ENCODE data around the gene PMPCA. TPM values are rescaled to one million over a fixed set of nuclear protein-coding genes. Genes with fewer than 3 reads are reported as not detected.

Gene PMPCA
- total and polyA plus RNA-seq, 3 experiments from 2014 or later, result 39.2 to 101 (median 96.4) TPM

DNA sequence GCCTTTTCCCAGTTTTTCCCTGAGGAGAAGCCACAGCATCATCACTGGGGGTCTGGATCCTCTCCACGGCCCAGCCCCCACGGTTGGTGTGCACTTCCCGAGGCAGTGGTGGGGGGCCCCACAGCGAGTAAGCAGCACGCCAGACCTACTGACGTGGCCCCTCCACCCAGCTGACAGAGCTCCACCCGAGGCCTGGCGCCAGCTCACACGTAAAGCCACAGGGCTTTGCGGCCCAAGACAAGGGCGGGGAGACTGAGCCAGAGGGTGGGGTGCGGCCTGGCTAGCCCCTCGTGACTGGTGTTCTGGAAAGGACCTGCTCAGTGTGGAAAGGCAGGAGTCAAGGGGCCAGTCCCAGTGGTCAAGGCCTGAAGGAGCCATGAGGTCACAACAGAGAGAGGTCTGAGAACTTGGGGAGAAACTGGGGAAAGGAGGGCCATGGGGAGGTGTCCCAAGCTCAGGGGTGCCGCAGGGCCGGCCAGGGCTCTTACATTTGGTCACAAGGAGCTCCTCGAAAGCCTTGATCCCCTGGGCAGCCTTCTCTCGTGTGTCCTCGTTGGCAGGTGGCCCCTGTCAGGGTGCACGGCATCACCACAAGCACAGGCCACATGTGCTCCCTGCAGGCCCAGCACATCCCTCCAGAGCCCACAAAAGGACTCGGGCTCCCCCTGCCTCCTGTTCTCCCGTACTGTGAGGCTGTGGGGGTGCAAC is 16.0 kb upstream of the PMPCA start:
- Mint-ChIP-seq H3K36me3 (peaks cover 10 to 65% (median 12%) of the 10 kb centered on the region in 3 donors), H3K4me1 (peaks cover 12 to 17% (median 17%) of the 10 kb centered on the region in 3 donors)

DNA sequence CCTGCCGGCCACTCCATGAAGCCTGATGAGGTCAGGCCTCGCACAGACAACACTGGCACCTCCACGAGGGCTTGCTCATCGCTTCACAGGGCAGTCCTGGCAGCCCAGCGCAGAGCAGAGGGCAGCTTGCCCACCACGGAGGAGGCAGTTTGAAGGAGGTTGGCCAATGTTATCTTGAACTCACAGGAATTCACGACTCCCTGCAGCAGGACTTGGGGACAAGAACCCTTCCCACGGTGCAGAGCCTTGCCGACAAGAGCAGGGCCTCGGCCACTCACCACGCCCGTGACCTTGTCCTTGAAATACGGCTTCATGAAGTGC is 15.5 kb upstream of the PMPCA start:
- no peaks in the 10 kb centered on the region for H3K27me3 Mint-ChIP-seq
- POLR2A ChIA-PET, result no interaction called here
- peak overlapping the region in 1 of 7 donors; percentile 59 for H3K4me3 Mint-ChIP-seq
- CTCF ChIA-PET, result no interaction called here
- no peaks in the 10 kb centered on the region for H3K9me3 Mint-ChIP-seq
- Histone ChIP-seq H3K36me3 (ENCODE audit: insufficient read depth, low read length) (peaks cover 25% of the 10 kb centered on the region), H3K9me3 (ENCODE audit: low read length) (no peaks in the 10 kb centered on the region), H3K27ac (ENCODE audit: low read depth, low read length) (no peak overlapping the region), H3K4me1 (ENCODE audit: insufficient read depth, low read length) (peaks cover 15% of the 10 kb centered on the region), H3K27me3 (ENCODE audit: insufficient read depth, low read length, poor library complexity, severe bottlenecking) (no peaks in the 10 kb centered on the region), H3K4me3 (ENCODE audit: low read length) (no peak overlapping the region)
- peaks cover 12 to 17% (median 14%) of the 10 kb centered on the region in 3 donors for H3K4me1 Mint-ChIP-seq
- no peak for DNase-seq
- no peak overlapping the region for H3K27ac Mint-ChIP-seq
- H3K36me3 Mint-ChIP-seq, result peaks cover 6 to 60% (median 10%) of the 10 kb centered on the region in 3 donors

More for the DNA sequence above, 16.0 kb upstream of the PMPCA start:
- ChIA-PET POLR2A (no interaction called here), CTCF (no interaction called here)
- H3K27ac ChIP-seq (ENCODE audit: low read depth, low read length), result no peak overlapping the region
- peaks cover 14% of the 10 kb centered on the region for H3K4me1 ChIP-seq (ENCODE audit: insufficient read depth, low read length)
- Mint-ChIP-seq H3K27me3 (no peaks in the 10 kb centered on the region), H3K27ac (no peak overlapping the region), H3K4me3 (no peak overlapping the region), H3K9me3 (no peaks in the 10 kb centered on the region)
- H3K36me3 ChIP-seq (ENCODE audit: insufficient read depth, low read length), result peaks cover 25% of the 10 kb centered on the region
- no peak for DNase-seq
- H3K9me3 ChIP-seq (ENCODE audit: low read length), result no peaks in the 10 kb centered on the region
- H3K27me3 ChIP-seq (ENCODE audit: insufficient read depth, low read length, poor library complexity, severe bottlenecking), result no peaks in the 10 kb centered on the region
- no peak overlapping the region for H3K4me3 ChIP-seq (ENCODE audit: low read length)

DNA sequence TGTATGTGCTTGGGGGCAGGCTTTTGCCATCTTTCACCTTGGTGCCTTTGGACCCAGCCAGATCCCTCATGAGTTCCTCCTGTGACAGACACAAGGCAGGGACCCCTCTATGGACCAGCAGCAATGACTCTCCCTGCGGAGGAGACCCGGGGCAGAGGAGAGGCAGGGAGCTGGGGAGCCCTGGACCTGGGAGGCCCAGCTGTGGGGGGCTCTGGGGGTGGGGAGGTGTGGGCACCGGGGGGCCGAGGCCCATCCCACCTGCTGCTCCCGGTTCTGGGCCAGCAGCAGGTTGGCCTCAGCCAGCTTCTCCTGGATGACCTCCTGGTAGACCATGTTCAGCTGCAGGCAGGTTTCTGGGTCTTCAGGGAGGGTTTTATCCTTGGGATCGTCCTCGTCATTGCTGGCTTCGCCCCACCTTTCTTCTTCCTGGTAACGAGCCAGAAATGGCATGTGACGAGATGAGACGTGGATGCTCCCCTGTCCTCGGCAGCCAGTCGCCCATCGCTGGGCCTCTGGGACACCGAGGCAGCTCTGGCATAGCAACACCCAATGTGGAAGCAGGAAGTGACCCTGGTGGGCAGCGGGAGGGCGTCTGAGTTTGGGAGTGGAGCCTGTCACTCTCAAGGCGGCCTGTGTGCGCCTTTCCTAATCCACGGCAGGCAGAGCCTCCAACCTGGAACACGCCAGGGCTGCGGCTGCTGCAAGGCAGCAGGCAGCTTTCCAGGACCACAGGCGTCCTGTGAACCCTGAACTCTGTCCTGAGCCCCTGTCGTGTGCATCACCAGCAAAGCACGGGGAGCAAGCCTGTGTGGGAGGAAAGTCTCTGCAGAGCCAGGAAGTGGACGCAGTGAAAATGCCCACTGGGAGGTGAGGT is 14.9 kb upstream of the PMPCA start:
- Mint-ChIP-seq H3K36me3 (peaks cover 6 to 57% (median 9%) of the 10 kb centered on the region in 3 donors), H3K9me3 (no peaks in the 10 kb centered on the region)

DNA sequence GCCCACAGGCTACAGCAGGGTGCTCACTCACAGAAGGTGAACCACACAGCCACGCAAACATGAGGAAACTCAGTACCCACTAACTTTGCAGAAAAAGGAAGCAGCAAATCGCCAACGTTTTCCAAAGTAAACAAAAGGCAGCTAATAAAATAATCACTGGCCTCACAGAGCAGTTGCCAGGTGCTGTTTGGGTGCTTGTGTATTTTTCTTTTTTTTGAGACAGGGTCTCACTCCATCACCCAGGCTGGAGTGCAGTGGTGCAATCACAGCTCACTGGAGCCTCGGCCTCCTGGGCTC is 14.3 kb upstream of the PMPCA start:
- H3K36me3 Mint-ChIP-seq, result peaks cover 4 to 54% (median 9%) of the 10 kb centered on the region in 3 donors
- CTCF ChIA-PET, result interaction anchor here (0.6 kb wide), 1 partner anchor 1027 kb away, joined by 3 read pairs; the partner anchor contains the start of genes EXD3 and NOXA1

More for the DNA sequence above, 14.9 kb upstream of the PMPCA start:
- Histone ChIP-seq H3K4me1 (ENCODE audit: insufficient read depth, low read length) (peaks cover 20% of the 10 kb centered on the region), H3K4me3 (ENCODE audit: low read length) (no peak overlapping the region), H3K36me3 (ENCODE audit: insufficient read depth, low read length) (peaks cover 25% of the 10 kb centered on the region), H3K27ac (ENCODE audit: low read depth, low read length) (no peak overlapping the region), H3K9me3 (ENCODE audit: low read length) (no peaks in the 10 kb centered on the region), H3K27me3 (ENCODE audit: insufficient read depth, low read length, poor library complexity, severe bottlenecking) (no peaks in the 10 kb centered on the region)
- no peak overlapping the region for H3K27ac Mint-ChIP-seq
- H3K27me3 Mint-ChIP-seq, result no peaks in the 10 kb centered on the region
- CTCF ChIA-PET, result interaction anchor here (0.6 kb wide), 1 partner anchor 1027 kb away, joined by 3 read pairs; the partner anchor contains the start of genes EXD3 and NOXA1
- no peak for DNase-seq
- no peak overlapping the region for H3K4me3 Mint-ChIP-seq
- POLR2A ChIA-PET, result no interaction called here
- peaks cover 13 to 19% (median 14%) of the 10 kb centered on the region in 3 donors for H3K4me1 Mint-ChIP-seq

DNA sequence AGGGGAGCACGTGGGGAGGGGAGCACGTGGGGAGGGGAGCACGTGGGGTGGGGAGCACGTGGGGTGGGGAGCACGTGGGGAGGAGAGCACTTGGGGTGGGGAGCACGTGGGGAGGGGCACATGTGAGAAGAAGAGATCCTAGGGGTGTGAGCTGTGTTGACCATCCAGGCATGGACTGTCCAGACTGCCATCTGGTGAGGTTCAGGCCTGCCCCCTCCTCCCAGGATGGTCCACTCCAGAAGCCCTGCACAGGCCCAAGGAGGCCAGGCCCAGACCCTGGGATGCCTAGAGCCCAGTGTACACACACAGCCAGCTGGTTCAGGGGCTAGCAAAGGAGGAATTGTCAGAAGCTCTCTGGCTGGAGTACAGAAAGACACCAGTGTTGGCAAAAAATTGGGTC is 12.8 kb upstream of the PMPCA start:
- H3K4me1 Mint-ChIP-seq, result peaks cover 19 to 32% (median 20%) of the 10 kb centered on the region in 3 donors
- no peaks in the 10 kb centered on the region for H3K27me3 Mint-ChIP-seq
- ChIA-PET POLR2A (no interaction called here), CTCF (no interaction called here)
- H3K4me3 ChIP-seq (ENCODE audit: low read length), result no peak overlapping the region
- no peaks in the 10 kb centered on the region for H3K9me3 Mint-ChIP-seq
- H3K9me3 ChIP-seq (ENCODE audit: low read length), result no peaks in the 10 kb centered on the region
- peaks cover 23% of the 10 kb centered on the region for H3K4me1 ChIP-seq (ENCODE audit: insufficient read depth, low read length)
- H3K36me3 Mint-ChIP-seq, result peaks cover 0 to 48% (median 2%) of the 10 kb centered on the region in 3 donors
- peak overlapping the region in 1 of 7 donors; percentile 91 for H3K4me3 Mint-ChIP-seq
- no peak overlapping the region for H3K27ac ChIP-seq (ENCODE audit: low read depth, low read length)
- H3K36me3 ChIP-seq (ENCODE audit: insufficient read depth, low read length), result peaks cover 32% of the 10 kb centered on the region
- no peak for DNase-seq
- no peaks in the 10 kb centered on the region for H3K27me3 ChIP-seq (ENCODE audit: insufficient read depth, low read length, poor library complexity, severe bottlenecking)
- no peak overlapping the region for H3K27ac Mint-ChIP-seq

More for the DNA sequence above, 14.3 kb upstream of the PMPCA start:
- no peaks in the 10 kb centered on the region for H3K27me3 ChIP-seq (ENCODE audit: insufficient read depth, low read length, poor library complexity, severe bottlenecking)
- H3K9me3 ChIP-seq (ENCODE audit: low read length), result no peaks in the 10 kb centered on the region
- POLR2A ChIA-PET, result no interaction called here
- Mint-ChIP-seq H3K4me1 (peaks cover 13 to 21% (median 14%) of the 10 kb centered on the region in 3 donors), H3K4me3 (peak overlapping the region in 1 of 7 donors; percentile 65), H3K27ac (no peak overlapping the region), H3K27me3 (no peaks in the 10 kb centered on the region), H3K9me3 (no peaks in the 10 kb centered on the region)
- peaks cover 25% of the 10 kb centered on the region for H3K36me3 ChIP-seq (ENCODE audit: insufficient read depth, low read length)
- no peak overlapping the region for H3K4me3 ChIP-seq (ENCODE audit: low read length)
- peaks cover 22% of the 10 kb centered on the region for H3K4me1 ChIP-seq (ENCODE audit: insufficient read depth, low read length)
- H3K27ac ChIP-seq (ENCODE audit: low read depth, low read length), result no peak overlapping the region
- DNase-seq, result no peak

DNA sequence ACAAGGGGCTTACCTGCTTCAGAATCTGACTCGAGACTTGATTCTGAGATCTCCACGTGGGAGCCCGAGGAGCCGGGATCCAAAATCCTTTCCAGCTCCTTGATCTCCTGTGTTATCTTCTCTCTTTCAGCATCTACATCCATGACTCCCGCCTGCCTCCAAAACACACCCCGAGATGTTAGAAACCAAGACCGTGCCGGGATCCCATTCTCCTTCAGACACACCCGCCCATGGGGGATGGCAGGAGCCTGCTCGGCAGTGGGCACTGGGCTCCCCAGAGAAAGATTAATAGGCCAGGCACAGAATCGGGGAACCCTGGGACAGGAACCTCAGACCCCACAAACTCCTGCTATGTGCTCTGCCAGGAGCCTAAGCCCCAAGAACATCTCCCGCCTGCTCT is 12.2 kb upstream of the PMPCA start:
- H3K4me3 Mint-ChIP-seq, result peak overlapping the region; percentile 82 to 94 (median 85)
- H3K27ac Mint-ChIP-seq, result peak overlapping the region in 1 of 8 donors; percentile 81
- H3K9me3 Mint-ChIP-seq, result no peaks in the 10 kb centered on the region
- DNase-seq, result no peak
- peaks cover 0 to 47% (median 2%) of the 10 kb centered on the region in 3 donors for H3K36me3 Mint-ChIP-seq
- peaks cover 33% of the 10 kb centered on the region for H3K36me3 ChIP-seq (ENCODE audit: insufficient read depth, low read length)
- H3K4me3 ChIP-seq (ENCODE audit: low read length), result no peak overlapping the region
- peaks cover 21 to 35% (median 22%) of the 10 kb centered on the region in 3 donors for H3K4me1 Mint-ChIP-seq
- no peaks in the 10 kb centered on the region for H3K27me3 ChIP-seq (ENCODE audit: insufficient read depth, low read length, poor library complexity, severe bottlenecking)
- H3K27me3 Mint-ChIP-seq, result no peaks in the 10 kb centered on the region
- CTCF ChIA-PET, result no interaction called here
- POLR2A ChIA-PET, result no interaction called here
- H3K4me1 ChIP-seq (ENCODE audit: insufficient read depth, low read length), result peaks cover 28% of the 10 kb centered on the region
- no peaks in the 10 kb centered on the region for H3K9me3 ChIP-seq (ENCODE audit: low read length)
- H3K27ac ChIP-seq (ENCODE audit: low read depth, low read length), result no peak overlapping the region

DNA sequence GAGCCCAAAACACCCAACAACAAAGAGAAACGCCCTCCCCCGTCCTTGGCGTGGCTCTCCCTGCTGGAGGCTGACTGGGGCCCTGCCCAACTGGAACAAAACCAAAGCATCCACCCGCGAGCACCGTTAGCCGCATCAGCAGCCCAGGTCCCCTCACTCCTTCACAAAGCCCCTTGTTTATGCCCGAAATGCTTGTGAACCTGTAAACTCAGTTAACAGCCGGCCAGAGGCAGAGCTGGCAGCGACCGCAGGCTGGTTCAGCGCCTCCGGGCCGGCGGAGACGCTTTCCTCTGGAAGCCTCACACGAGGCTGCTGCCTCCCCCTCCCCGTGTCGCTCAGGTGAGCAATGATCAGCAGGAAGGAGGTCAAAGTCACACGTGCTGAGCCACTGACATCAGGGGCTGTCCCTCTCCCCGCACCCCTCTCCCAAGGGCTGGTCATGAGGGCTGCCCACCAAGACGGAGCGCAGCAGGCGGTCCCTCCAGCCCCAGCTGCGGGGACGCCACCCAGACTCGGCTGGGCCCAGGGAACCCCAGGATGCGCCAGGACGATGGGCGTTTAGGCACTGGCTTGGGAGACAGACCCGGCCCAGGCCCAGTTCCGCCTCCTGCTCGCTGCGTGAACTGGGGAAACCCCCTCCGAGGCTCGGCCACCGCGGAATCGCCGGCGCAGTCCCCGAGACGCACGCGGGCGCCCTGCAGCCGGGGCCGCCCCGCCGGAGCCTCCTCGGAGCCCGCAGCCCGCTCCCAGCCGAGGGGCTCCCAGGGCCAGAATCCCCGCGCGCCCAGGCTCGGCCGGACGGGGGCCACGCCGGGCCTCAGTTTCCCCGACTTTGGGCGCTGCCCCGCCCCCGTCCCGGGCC is 11.1 kb upstream of the PMPCA start:
- ChIA-PET CTCF (interaction anchor here (0.8 kb wide), 1 partner anchor 36 kb away, joined by 3 read pairs; the partner anchor contains the start of gene DNLZ), POLR2A (no interaction called here)
- peaks cover 22% of the 10 kb centered on the region for H3K36me3 ChIP-seq (ENCODE audit: insufficient read depth, low read length)
- H3K27me3 ChIP-seq (ENCODE audit: insufficient read depth, low read length, poor library complexity, severe bottlenecking), result no peaks in the 10 kb centered on the region
- H3K9me3 ChIP-seq (ENCODE audit: low read length), result no peaks in the 10 kb centered on the region
- peak overlapping the region; percentile 54 for H3K27ac ChIP-seq (ENCODE audit: low read depth, low read length)
- H3K4me1 Mint-ChIP-seq, result peaks cover 32 to 46% (median 33%) of the 10 kb centered on the region in 3 donors
- peak overlapping the region; percentile 80 for H3K4me3 ChIP-seq (ENCODE audit: low read length)
- peaks cover 0 to 42% (median 2%) of the 10 kb centered on the region in 3 donors for H3K36me3 Mint-ChIP-seq
- no peaks in the 10 kb centered on the region for H3K9me3 Mint-ChIP-seq
- H3K27ac Mint-ChIP-seq, result peak overlapping the region in 7 of 8 donors; percentile 58 to 86 (median 81)
- peak overlapping the region; percentile 82 to 94 (median 85) for H3K4me3 Mint-ChIP-seq
- H3K27me3 Mint-ChIP-seq, result no peaks in the 10 kb centered on the region
- peaks cover 39% of the 10 kb centered on the region for H3K4me1 ChIP-seq (ENCODE audit: insufficient read depth, low read length)
- DNase-seq, result peak in 4 of 5 donors; percentile 17 to 44 (median 32)

Data from CD8-positive, alpha-beta memory T cell (primary cell).